Liver (tissue), 9 donors: ENCODE results near the gene SAE1. TPM values are rescaled to one million over a fixed set of nuclear protein-coding genes. Genes with fewer than 3 reads are reported as not detected.

ENCODE experiments used
- DNase-seq: peaks from one replicate; pipeline ENCODE4 v3.0.0-alpha.2; 2017; ENCODE audit warnings: low spot score
- H3K27ac ChIP-seq, 2 donors: one replicate each; pipeline ENCODE4 v1.7.0; 2013; ENCODE audit warnings: inconsistent platforms in 2 of 2, low read length in 2 of 2, control low read depth in 1 of 2, low read depth in 1 of 2, mild to moderate bottlenecking in 1 of 2
- H3K27me3 ChIP-seq, 4 donors: one replicate each; pipeline versions ENCODE4 v1.6.1 to v1.7.0; 2013; ENCODE audit warnings: low read length in 3 of 4, inconsistent platforms in 1 of 4, mild to moderate bottlenecking in 1 of 4, moderate library complexity in 1 of 4; ENCODE audit not compliant: control insufficient read depth in 4 of 4, insufficient read depth in 4 of 4
- H3K36me3 ChIP-seq, 4 donors: one replicate each; pipeline versions ENCODE4 v1.6.1 to v1.7.0; 2013; ENCODE audit warnings: low read length in 3 of 4, mild to moderate bottlenecking in 3 of 4, low read depth in 1 of 4, moderate library complexity in 1 of 4; ENCODE audit not compliant: control insufficient read depth in 4 of 4, insufficient read depth in 3 of 4
- H3K4me1 ChIP-seq, 4 donors: one replicate each; pipeline versions ENCODE4 v1.6.1 to v1.7.0; 2013; ENCODE audit warnings: low read length in 3 of 4, mild to moderate bottlenecking in 3 of 4, moderate library complexity in 1 of 4; ENCODE audit not compliant: control insufficient read depth in 4 of 4, insufficient read depth in 4 of 4
- H3K4me3 ChIP-seq, 3 donors: one replicate each; pipeline versions ENCODE4 v1.6.1 to v1.7.0; 2013; ENCODE audit warnings: low read length in 3 of 3, control low read depth in 1 of 3, low read depth in 1 of 3, mild to moderate bottlenecking in 1 of 3
- H3K9ac ChIP-seq, 2 donors: one replicate each; pipeline ENCODE4 v1.7.0; 2013; ENCODE audit warnings: low read length in 2 of 2, mild to moderate bottlenecking in 2 of 2, moderate library complexity in 2 of 2, control low read depth in 1 of 2, low read depth in 1 of 2
- H3K9me3 ChIP-seq, 4 donors: one replicate each; pipeline versions ENCODE4 v1.6.1 to v1.7.0; 2013; ENCODE audit warnings: low read length in 3 of 4; ENCODE audit not compliant: control insufficient read depth in 4 of 4
- EGR1 ChIP-seq, 2 donors: IDR thresholded peaks; 2 replicates each; pipeline ENCODE4 v1.6.1; 2016 to 2018; ENCODE audit warnings: antibody characterized with exemption in 2 of 2, low read depth in 2 of 2
- FOXA1 ChIP-seq: IDR thresholded peaks from 2 replicates; pipeline ENCODE4 v1.6.1; 2016; ENCODE audit warnings: antibody characterized with exemption
- FOXA2 ChIP-seq: IDR thresholded peaks from 2 replicates; pipeline ENCODE4 v1.6.1; 2016; ENCODE audit warnings: antibody characterized with exemption
- GABPA ChIP-seq, 2 donors: IDR thresholded peaks in 1 of 2; conservative IDR thresholded peaks in 1 of 2; 2 replicates each; pipeline ENCODE4 v1.6.1; 2016; ENCODE audit warnings: antibody characterized with exemption in 2 of 2, mild to moderate bottlenecking in 1 of 2, moderate library complexity in 1 of 2
- HNF4A ChIP-seq, 2 donors: conservative IDR thresholded peaks; 2 replicates each; pipeline ENCODE4 v1.6.1; 2016; ENCODE audit warnings: antibody characterized with exemption in 2 of 2, mild to moderate bottlenecking in 2 of 2
- HNF4G ChIP-seq: IDR thresholded peaks from 2 replicates; pipeline ENCODE4 v1.6.1; 2016; ENCODE audit warnings: antibody characterized with exemption
- JUND ChIP-seq, 2 donors: IDR thresholded peaks; 2 replicates each; pipeline ENCODE4 v1.6.1; 2016; ENCODE audit warnings: antibody characterized with exemption in 2 of 2
- NR2F2 ChIP-seq: IDR thresholded peaks from 2 replicates; pipeline ENCODE4 v1.6.1; 2016; ENCODE audit warnings: antibody characterized with exemption
- RAD21 ChIP-seq, 2 donors: IDR thresholded peaks; 2 replicates each; pipeline ENCODE4 v1.6.1; 2016; ENCODE audit warnings: antibody characterized with exemption in 2 of 2, mild to moderate bottlenecking in 2 of 2
- REST ChIP-seq: IDR thresholded peaks from 2 replicates; pipeline ENCODE4 v1.6.1; 2016; ENCODE audit warnings: antibody characterized with exemption, mild to moderate bottlenecking
- RXRA ChIP-seq, 2 donors: IDR thresholded peaks; 2 replicates each; pipeline ENCODE4 v1.6.1; 2017 to 2018; ENCODE audit warnings: antibody characterized with exemption in 2 of 2, mild to moderate bottlenecking in 1 of 2
- SP1 ChIP-seq: IDR thresholded peaks from 2 replicates; pipeline ENCODE4 v1.6.1; 2018; ENCODE audit warnings: antibody characterized with exemption, mild to moderate bottlenecking
- TAF1 ChIP-seq: conservative IDR thresholded peaks from 2 replicates; pipeline ENCODE4 v1.6.1; 2016; ENCODE audit warnings: antibody characterized with exemption, mild to moderate bottlenecking
- YY1 ChIP-seq: IDR thresholded peaks from 2 replicates; pipeline ENCODE4 v1.6.1; 2016; ENCODE audit warnings: antibody characterized with exemption, mild to moderate bottlenecking
- ZBTB33 ChIP-seq: IDR thresholded peaks from 2 replicates; pipeline ENCODE4 v1.6.1; 2016; ENCODE audit warnings: antibody characterized with exemption
- WGBS: extraction: QIAGEN DNeasy Blood & Tissue Kit; methylation state at CpG from one replicate; pipeline ENCODE4 v1.1.7; 2013; 5-methylcytosine and 5-hydroxymethylcytosine counted together
- polyA plus RNA-seq, 2 donors: library from polyadenylated mRNA; stranded (reverse) in 1 of 2; unstranded in 1 of 2; fragments of 200-250 nt in 1 of 2; fragments of >200 nt in 1 of 2; fragmentation: Nextera tagmentation in 1 of 2; extraction: Ambion mirVana in 1 of 2; gene quantifications; one replicate each; pipeline versions ENCODE4 v1.2.1 to v1.2.3, GENCODE V29; 2013 to 2015
- total RNA-seq, 2 donors: library from RNA; depleted of rRNA; stranded (reverse); fragments of >200 nt; gene quantifications; one replicate each; pipeline ENCODE4 v1.2.3, GENCODE V29; 2014
- TF ChIP-seq, protein P1 (sequence below): IDR thresholded peaks from 2 replicates; pipeline ENCODE4 v1.6.1; 2016; ENCODE audit warnings: antibody characterized with exemption
- TF ChIP-seq, protein P2 (sequence below): IDR thresholded peaks from 2 replicates; pipeline ENCODE4 v1.6.1; 2016; ENCODE audit warnings: antibody characterized with exemption
- TF ChIP-seq, protein P3 (sequence below): fragments of 150-350 bp; IDR thresholded peaks from 2 replicates; pipeline ENCODE4 v1.5.1; 2017; ENCODE audit warnings: improper control_type of control experiment, low read depth, low read length; ENCODE audit not compliant: missing input control
- donor health status: healthy.
- donor health status: healthy.
- donor health status: healthy.
- donor health status: healthy.
- donor health status: healthy.

SAE1 gene
- total and polyA plus RNA-seq, 4 donors: 19.0 to 31.8 (median 27.0) TPM

DNA sequence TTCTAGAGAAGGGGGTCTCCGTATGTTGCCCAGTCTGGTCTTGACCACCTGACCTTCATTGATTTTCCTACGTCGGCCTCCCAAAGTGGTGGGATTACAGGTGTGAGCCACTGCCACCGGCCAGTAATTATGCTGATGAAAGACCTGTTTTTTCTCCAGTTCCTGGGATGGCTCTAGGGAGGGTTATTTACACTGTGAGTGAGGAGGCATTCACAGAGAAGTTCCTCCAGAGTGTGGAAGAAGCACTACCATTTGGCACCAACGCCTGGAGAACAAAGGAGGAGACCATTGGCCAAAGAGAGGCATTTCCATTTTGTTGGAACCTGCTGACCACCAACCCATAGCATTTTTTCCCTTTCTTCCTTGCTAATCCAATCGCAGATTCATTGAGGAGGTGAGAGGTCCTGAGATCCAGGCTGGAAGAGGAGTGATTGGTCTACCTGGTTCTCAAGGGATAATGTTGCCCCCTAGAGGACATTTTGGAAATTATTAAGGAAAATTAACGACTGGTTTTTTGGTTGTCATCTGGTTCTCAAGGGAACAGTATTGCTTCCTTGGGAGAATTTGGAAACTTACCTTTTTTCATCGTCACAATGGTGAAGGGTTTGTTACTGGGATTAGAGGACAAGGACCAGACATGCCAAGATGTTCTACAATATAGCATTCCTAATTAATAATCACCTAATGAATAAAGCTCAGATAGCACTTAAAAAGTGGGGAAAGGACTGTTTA lies 5.5 kb upstream of the SAE1 start:
- Histone ChIP-seq H3K9ac (no peak overlapping the region), H3K9me3 (no peaks in the 10 kb centered on the region), H3K27ac (no peak overlapping the region), H3K4me1 (peaks cover 0 to 4% (median 0%) of the 10 kb centered on the region in 4 donors), H3K27me3 (no peaks in the 10 kb centered on the region), H3K4me3 (no peak overlapping the region), H3K36me3 (no peaks in the 10 kb centered on the region)
- 25% methylated on average over 8 of the region's 8 CpGs for WGBS
- DNase-seq: peak; percentile 41
- TF ChIP-seq SP1 (no peak), FOXA2 (no peak), REST (no peak), YY1 (no peak), RXRA (IDR thresholded peaks at IDR 0.05) (no peak), RAD21 (IDR thresholded peaks at IDR 0.05) (peak; percentile 94 to 97), NR2F2 (no peak), HNF4A (conservative IDR thresholded peaks at IDR 0.05) (no peak), FOXA1 (no peak), HNF4G (no peak), TAF1 (no peak)
- TF ChIP-seq, protein P1, sequence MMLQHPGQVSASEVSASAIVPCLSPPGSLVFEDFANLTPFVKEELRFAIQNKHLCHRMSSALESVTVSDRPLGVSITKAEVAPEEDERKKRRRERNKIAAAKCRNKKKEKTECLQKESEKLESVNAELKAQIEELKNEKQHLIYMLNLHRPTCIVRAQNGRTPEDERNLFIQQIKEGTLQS: no peak
- TF ChIP-seq, protein P2, sequence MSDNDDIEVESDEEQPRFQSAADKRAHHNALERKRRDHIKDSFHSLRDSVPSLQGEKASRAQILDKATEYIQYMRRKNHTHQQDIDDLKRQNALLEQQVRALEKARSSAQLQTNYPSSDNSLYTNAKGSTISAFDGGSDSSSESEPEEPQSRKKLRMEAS: no peak
- TF ChIP-seq, protein P3, sequence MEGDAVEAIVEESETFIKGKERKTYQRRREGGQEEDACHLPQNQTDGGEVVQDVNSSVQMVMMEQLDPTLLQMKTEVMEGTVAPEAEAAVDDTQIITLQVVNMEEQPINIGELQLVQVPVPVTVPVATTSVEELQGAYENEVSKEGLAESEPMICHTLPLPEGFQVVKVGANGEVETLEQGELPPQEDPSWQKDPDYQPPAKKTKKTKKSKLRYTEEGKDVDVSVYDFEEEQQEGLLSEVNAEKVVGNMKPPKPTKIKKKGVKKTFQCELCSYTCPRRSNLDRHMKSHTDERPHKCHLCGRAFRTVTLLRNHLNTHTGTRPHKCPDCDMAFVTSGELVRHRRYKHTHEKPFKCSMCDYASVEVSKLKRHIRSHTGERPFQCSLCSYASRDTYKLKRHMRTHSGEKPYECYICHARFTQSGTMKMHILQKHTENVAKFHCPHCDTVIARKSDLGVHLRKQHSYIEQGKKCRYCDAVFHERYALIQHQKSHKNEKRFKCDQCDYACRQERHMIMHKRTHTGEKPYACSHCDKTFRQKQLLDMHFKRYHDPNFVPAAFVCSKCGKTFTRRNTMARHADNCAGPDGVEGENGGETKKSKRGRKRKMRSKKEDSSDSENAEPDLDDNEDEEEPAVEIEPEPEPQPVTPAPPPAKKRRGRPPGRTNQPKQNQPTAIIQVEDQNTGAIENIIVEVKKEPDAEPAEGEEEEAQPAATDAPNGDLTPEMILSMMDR: peak; percentile 70

- Histone ChIP-seq H3K27ac (no peak overlapping the region), H3K4me3 (no peak overlapping the region), H3K9ac (no peak overlapping the region), H3K9me3 (no peaks in the 10 kb centered on the region), H3K36me3 (no peaks in the 10 kb centered on the region), H3K4me1 (peaks cover 0 to 4% (median 0%) of the 10 kb centered on the region in 4 donors), H3K27me3 (no peaks in the 10 kb centered on the region)
- no peak for DNase-seq
- TF ChIP-seq, protein P2: no peak
- TF ChIP-seq JUND (IDR thresholded peaks at IDR 0.05) (no peak), FOXA2 (no peak), FOXA1 (no peak), HNF4G (no peak), HNF4A (conservative IDR thresholded peaks at IDR 0.05) (no peak), ZBTB33 (no peak), TAF1 (no peak), RXRA (IDR thresholded peaks at IDR 0.05) (no peak), REST (no peak), EGR1 (IDR thresholded peaks at IDR 0.05; ENCODE audit: low read depth in 2 of 2) (no peak), YY1 (no peak), SP1 (no peak), RAD21 (IDR thresholded peaks at IDR 0.05) (no peak), GABPA (IDR thresholded peaks at IDR 0.05 in 1 of 2, conservative IDR thresholded peaks at IDR 0.05 in 1 of 2) (no peak)
- TF ChIP-seq, protein P1: no peak
Measured at GRCh38 chr19:47125669-47125938, 5.0 kb upstream of the SAE1 start.
